Right lobe of liver (tissue), 6 donors: ENCODE data around the gene MAST2. TPM values are rescaled to one million over a fixed set of nuclear protein-coding genes. Genes with fewer than 3 reads are reported as not detected.
"Not testable (repeated sequence)": the region's sequence is repeated elsewhere in the genome, so short reads cannot be mapped to it uniquely, and the experiment has no call there.

ENCODE experiments used
- ATAC-seq, 4 donors: fragments of 200-7000 bp; cut with Tn5 transposase; one replicate each; pipeline ENCODE4 v1.9.1; 2020; ENCODE audit warnings: mild to moderate bottlenecking in 4 of 4, moderate library complexity in 4 of 4
- DNase-seq, 3 donors: peaks; one replicate each; pipeline ENCODE4 v3.0.0-alpha.2; 2020
- H3K27ac ChIP-seq, 3 donors: fragments of 200-600 bp; one replicate each; pipeline ENCODE4 v1.8.0; 2022
- H3K27me3 ChIP-seq, 2 donors: fragments of 200-600 bp; one replicate each; pipeline ENCODE4 v1.8.0; 2022
- H3K36me3 ChIP-seq, 4 donors: fragments of 200-600 bp; sonication (generic) in 1 of 4; one replicate each; pipeline versions ENCODE4 v1.5.1 to v1.8.0; 2017 to 2022; ENCODE audit warnings: control low read depth in 1 of 4
- H3K4me1 ChIP-seq, 4 donors: fragments of 200-600 bp; sonication (generic) in 1 of 4; one replicate each; pipeline versions ENCODE4 v1.5.1 to v1.8.0; 2017 to 2022; ENCODE audit warnings: control low read depth in 1 of 4
- H3K4me3 ChIP-seq, 3 donors: fragments of 200-600 bp; one replicate each; pipeline ENCODE4 v1.8.0; 2022
- H3K9me3 ChIP-seq, 4 donors: fragments of 200-600 bp; sonication (generic) in 1 of 4; one replicate each; pipeline versions ENCODE4 v1.5.1 to v1.8.0; 2017 to 2022; ENCODE audit warnings: control low read depth in 1 of 4
- CTCF ChIP-seq, 4 donors: fragments of 200-600 bp in 3 of 4; fragments of 450-650 bp in 1 of 4; IDR thresholded peaks; one replicate each; pipeline versions ENCODE4 v1.5.1 to v1.8.0; 2016 to 2022; ENCODE audit warnings: antibody characterized with exemption in 4 of 4, mild to moderate bottlenecking in 2 of 4
- POLR2A ChIP-seq: fragments of 450-650 bp; IDR thresholded peaks from one replicate; pipeline ENCODE4 v1.6.1; 2017; ENCODE audit warnings: antibody characterized with exemption, mild to moderate bottlenecking
- WGBS: methylation state at CpG from one replicate; pipeline ENCODE4 v1.1.6; 2018; ENCODE audit warnings: low coverage, low lambda C conversion rate; ENCODE audit not compliant: insufficient coverage; ENCODE audit errors: missing lambda C conversion rate; 5-methylcytosine and 5-hydroxymethylcytosine counted together
- intact Hi-C, 2 donors: fragments of 100-400 bp; cut with DNase I; formaldehyde crosslinking; loops; one replicate each; pipeline versions ENCODE4 v1.11.2 to v1.14.1; 2022
- total RNA-seq, 6 experiments: library from RNA; depleted of rRNA in 2 of 6; stranded (reverse); fragments of >200 nt in 2 of 6; fragmentation: NEBNext Ultra II Directional in 3 of 6; extraction: Animal tissue kit (Norgen Biotek cat#: 25700) in 3 of 6; gene quantifications; one replicate each; pipeline versions ENCODE4 v1.1.0 to v1.2.4, GENCODE V29; 2016 to 2023
- donor health status: DM: no; HTN: yes; CAD: no.
- donor health status: DM: no; HTN: no; CAD: no.
- donor health status: DM: no; HTN: no; CAD: no.
- donor health status: DM: no; HTN: yes; CAD: no.
- donor health status: DM: no; HTN: yes; CAD: no.

The MAST2 gene
- total RNA-seq, 6 experiments from 2014 or later, result 9.9 to 14.9 (median 12.3) TPM

GRCh38 chr1:46041974-46042373 is 238.6 kb downstream of the MAST2 start:
- TF ChIP-seq POLR2A (no peak), CTCF (IDR thresholded peaks at IDR 0.05) (no peak)
- Histone ChIP-seq H3K4me1 (peaks cover 0 to 5% (median 0%) of the 10 kb centered on the region in 4 donors), H3K9me3 (no peaks in the 10 kb centered on the region), H3K36me3 (no peaks in the 10 kb centered on the region), H3K4me3 (no peak overlapping the region), H3K27me3 (no peaks in the 10 kb centered on the region), H3K27ac (no peak overlapping the region)
- intact Hi-C loops, result no loop called here
- no peak for ATAC-seq
- no peak for DNase-seq

- Histone ChIP-seq H3K36me3 (no peaks in the 10 kb centered on the region), H3K4me1 (peaks cover 0 to 5% (median 0%) of the 10 kb centered on the region in 4 donors), H3K4me3 (no peak overlapping the region), H3K9me3 (no peaks in the 10 kb centered on the region), H3K27me3 (no peaks in the 10 kb centered on the region), H3K27ac (no peak overlapping the region)
- TF ChIP-seq CTCF (IDR thresholded peaks at IDR 0.05) (no peak), POLR2A (no peak)
- WGBS, result 34% methylated on average over 9 of the region's 11 CpGs
- intact Hi-C loops, result no loop called here
- no peak for DNase-seq
- ATAC-seq, result peak in 1 of 4 donors; percentile 12
Measured at GRCh38 chr1:46043458-46044017, 240.1 kb downstream of the MAST2 start.

GRCh38 chr1:46044116-46044515 is 240.7 kb downstream of the MAST2 start:
- no peak overlapping the region for H3K27ac ChIP-seq

GRCh38 chr1:46053734-46054133 is 250.3 kb downstream of the MAST2 start:
- Histone ChIP-seq H3K36me3 (no peaks in the 10 kb centered on the region), H3K27me3 (no peaks in the 10 kb centered on the region), H3K4me1 (no peaks in the 10 kb centered on the region), H3K9me3 (no peaks in the 10 kb centered on the region), H3K27ac (no peak overlapping the region), H3K4me3 (no peak overlapping the region)
- intact Hi-C loops, result no loop called here
- ATAC-seq (no peak), DNase-seq (no peak)
- WGBS, result 86% methylated on average over 2 of the region's 2 CpGs
- TF ChIP-seq POLR2A (no peak), CTCF (IDR thresholded peaks at IDR 0.05) (no peak)

More at GRCh38 chr1:46044116-46044515, 240.7 kb downstream of the MAST2 start:
- Histone ChIP-seq H3K4me3 (no peak overlapping the region), H3K4me1 (peaks cover 0 to 5% (median 0%) of the 10 kb centered on the region in 4 donors), H3K9me3 (no peaks in the 10 kb centered on the region), H3K27me3 (no peaks in the 10 kb centered on the region), H3K36me3 (no peaks in the 10 kb centered on the region)
- 76% methylated on average over 2 of the region's 5 CpGs for WGBS
- DNase-seq, result no peak
- intact Hi-C loops, result no loop called here
- no peak for TF ChIP-seq CTCF (IDR thresholded peaks at IDR 0.05)
- TF ChIP-seq POLR2A, result no peak
- ATAC-seq, result no peak

- H3K27ac ChIP-seq, result no peak overlapping the region
- no peak overlapping the region for H3K4me3 ChIP-seq
- H3K27me3 ChIP-seq, result no peaks in the 10 kb centered on the region
- ATAC-seq, result no peak
- H3K4me1 ChIP-seq, result no peaks in the 10 kb centered on the region
- WGBS, result 92% methylated on average over 5 of the region's 5 CpGs
- H3K36me3 ChIP-seq, result peaks cover 0 to 2% (median 0%) of the 10 kb centered on the region in 4 donors
- no peak for TF ChIP-seq POLR2A
- TF ChIP-seq CTCF (IDR thresholded peaks at IDR 0.05), result no peak
- H3K9me3 ChIP-seq, result no peaks in the 10 kb centered on the region
- no peak for DNase-seq
- intact Hi-C loops, result no loop called here
Measured at GRCh38 chr1:46056325-46056724, 252.9 kb downstream of the MAST2 start.

- H3K4me3 ChIP-seq, H3K9me3 ChIP-seq, H3K27me3 ChIP-seq, intact Hi-C loops, H3K4me1 ChIP-seq, H3K36me3 ChIP-seq, ATAC-seq, H3K27ac ChIP-seq, DNase-seq: not testable (repeated sequence)
- WGBS, result 82% methylated on average over 4 of the region's 4 CpGs
Measured at GRCh38 chr1:46057215-46057614, 253.8 kb downstream of the MAST2 start.
